Subcutaneous preadipocyte (primary cell): ENCODE results near the gene SNAP47. TPM values are rescaled to one million over a fixed set of nuclear protein-coding genes. Genes with fewer than 3 reads are reported as not detected.

Experiments used
- total RNA-seq: library from RNA; depleted of rRNA; stranded (reverse); fragments of >200 nt; gene quantifications from 2 replicates; pipeline ENCODE4 v1.2.3, GENCODE V29; 2012

SNAP47 gene
- total RNA-seq: 39.5 and 40.4 TPM in 2 replicates

GRCh38 chr1:227734856-227735538 lies at the start of gene SNAP47, which contains the start of gene JMJD4:
Gene SNAP47 (plus strand): TSS chr1:227735435. CDS start chr1:227747737, 12,302 bp downstream.
Gene JMJD4 (minus strand): TSS chr1:227735302. CDS start chr1:227735273, 29 bp downstream.

GRCh38 chr1:227815468-227816409 lies 80.5 kb downstream of the SNAP47 start, which contains the start of gene PRSS38:
Gene PRSS38 (plus strand): TSS chr1:227815675. CDS start chr1:227815717, 42 bp downstream.

Other genes starting within 250 kb of the SNAP47 start
- gene ZNF678, start 171.9 kb upstream of the SNAP47 start, total RNA-seq: 5.9 and 7.4 TPM in 2 replicates
- gene JMJD4, start 133 bp upstream of the SNAP47 start, total RNA-seq: 28.7 and 33.0 TPM in 2 replicates
- not detected in 2 replicates for gene PRSS38, start 80.2 kb downstream of the SNAP47 start, total RNA-seq
- gene WNT9A, start 212.5 kb downstream of the SNAP47 start, total RNA-seq: 0.78 and 1.5 TPM in 2 replicates